ENCODE data around the gene ITGA2.

DNA sequence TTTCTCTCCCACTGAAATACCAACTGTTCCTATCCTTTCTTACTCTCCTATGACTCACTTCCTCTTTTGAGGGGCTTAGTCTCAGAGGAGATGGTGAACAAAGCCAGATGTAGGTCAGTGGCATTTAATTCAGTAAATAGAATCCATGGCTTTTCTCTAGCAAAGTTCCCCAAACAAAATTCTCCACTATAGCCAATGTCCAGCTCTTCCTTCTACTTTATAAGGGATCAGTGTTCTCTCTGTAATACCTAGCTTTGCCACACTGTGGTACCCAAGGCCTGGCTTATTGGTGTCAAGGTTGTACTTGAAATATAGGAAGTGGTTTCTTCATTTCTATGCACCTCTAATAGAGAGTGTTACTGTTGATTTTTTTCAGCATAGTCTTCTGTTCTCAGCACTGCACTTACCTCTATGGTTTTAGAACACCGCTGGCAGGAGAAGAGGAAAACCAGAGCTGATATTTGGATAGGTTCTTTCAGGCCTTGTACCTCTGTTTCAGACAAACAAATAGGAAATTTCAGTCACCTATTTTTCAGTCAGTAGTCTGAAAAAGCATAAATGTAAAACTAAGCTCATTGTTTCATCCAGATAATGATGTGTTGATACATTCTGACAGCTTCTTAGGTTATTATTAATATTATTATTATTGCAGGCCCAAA is 40.6 kb upstream of the ITGA2 start:
- TF ChIP-seq POLR2AphosphoS5 (IDR thresholded peaks at IDR 0.05) (no peak), EP300 (IDR thresholded peaks at IDR 0.05; ENCODE audit: low read depth) (no peak)
- TF ChIP-seq, protein P1, sequence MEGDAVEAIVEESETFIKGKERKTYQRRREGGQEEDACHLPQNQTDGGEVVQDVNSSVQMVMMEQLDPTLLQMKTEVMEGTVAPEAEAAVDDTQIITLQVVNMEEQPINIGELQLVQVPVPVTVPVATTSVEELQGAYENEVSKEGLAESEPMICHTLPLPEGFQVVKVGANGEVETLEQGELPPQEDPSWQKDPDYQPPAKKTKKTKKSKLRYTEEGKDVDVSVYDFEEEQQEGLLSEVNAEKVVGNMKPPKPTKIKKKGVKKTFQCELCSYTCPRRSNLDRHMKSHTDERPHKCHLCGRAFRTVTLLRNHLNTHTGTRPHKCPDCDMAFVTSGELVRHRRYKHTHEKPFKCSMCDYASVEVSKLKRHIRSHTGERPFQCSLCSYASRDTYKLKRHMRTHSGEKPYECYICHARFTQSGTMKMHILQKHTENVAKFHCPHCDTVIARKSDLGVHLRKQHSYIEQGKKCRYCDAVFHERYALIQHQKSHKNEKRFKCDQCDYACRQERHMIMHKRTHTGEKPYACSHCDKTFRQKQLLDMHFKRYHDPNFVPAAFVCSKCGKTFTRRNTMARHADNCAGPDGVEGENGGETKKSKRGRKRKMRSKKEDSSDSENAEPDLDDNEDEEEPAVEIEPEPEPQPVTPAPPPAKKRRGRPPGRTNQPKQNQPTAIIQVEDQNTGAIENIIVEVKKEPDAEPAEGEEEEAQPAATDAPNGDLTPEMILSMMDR (IDR thresholded peaks at IDR 0.05) = peak; percentile 74 to 85 (median 79)
